ENCODE results near the gene C1QL3.

The C1QL3 gene

DNA sequence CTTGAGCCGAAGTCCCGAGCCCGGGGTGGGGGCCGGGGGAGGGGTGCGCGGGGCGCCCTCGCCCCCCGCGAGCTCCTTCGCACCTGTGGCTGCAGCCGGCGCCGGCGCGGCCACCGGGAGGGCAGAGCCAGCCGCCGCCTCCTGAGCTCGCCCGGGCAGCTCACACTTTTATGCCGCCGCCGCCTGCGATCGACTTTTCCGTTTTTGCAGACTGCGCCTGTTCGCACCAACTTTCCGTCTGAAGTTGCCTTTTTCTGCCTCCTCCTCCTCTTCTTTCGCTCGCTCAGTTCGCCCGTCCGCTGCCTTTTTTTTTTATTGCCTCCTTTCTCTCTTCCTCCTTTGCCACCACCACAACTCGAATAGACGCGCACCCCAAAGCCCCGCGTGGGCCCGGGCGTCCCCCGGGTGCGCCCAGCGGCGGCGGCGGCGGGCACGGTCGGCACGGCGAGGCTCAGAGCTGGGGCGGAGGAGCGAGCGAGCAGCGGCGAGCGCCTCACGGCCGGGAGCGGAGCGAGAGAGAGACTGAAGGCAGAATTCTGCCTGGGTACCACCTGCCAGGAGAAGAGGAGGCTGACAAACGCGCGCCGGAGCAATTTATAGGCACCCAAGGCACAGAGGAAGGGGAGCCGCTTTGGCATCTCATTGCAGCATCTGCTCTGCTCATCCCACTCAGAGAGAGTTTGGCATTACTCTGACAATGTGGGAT, at the start of gene C1QL3:
C1QL3 (minus strand) TSS at position 569 of the 706 bp plus-strand sequence. CDS start 814 bp downstream, outside the sequence.
- DNase-seq = no peak

DNA sequence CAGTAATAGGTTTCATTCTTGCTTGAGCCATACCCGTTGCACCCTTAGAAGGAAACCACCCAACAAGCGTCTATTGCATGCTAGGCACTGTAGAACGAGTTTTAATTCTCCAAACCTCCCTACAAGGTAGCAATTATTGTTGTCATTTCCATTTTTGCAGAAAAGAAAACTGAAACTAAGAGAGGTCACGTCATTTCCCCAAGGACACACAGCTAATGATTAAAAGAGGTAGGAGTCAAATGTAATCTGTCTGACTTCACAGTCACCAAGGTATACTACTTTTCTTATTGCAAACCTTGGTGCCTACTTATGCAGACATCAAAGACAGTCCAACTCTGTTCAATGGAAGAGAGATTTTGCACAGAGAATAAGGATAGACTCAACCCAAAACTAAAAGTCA, 49.1 kb upstream of the C1QL3 start:
- DNase-seq = no peak

DNA sequence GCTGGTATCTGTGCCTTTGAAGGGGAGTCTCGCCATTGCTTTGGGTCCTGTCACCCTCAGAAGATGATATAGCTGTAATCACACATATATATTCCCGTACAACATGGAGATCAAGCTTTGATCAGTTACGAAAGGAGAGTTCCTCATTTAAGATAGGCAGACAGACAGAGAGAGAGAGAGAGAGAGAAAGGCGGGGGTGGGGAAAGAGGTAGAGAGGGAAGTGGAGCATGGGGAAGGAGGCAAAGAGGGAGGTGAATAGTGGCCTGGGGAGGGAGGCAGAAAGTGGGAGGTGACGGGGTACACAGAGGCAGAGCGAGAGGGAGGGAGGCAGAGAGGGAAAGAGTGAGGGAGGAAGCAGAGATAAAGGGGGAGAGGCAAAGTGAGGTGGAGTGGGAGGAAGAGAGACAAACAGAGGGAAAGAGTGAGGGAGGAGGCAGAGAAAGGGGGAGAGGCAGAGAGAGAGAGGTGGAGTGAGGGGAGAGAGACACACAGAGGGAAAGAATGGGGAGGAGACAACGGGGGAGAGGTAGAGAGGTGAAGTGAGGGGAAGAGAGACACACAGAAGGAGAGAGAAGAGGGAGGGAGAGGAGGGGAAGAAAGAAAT, 44.6 kb upstream of the C1QL3 start:
- no peak for DNase-seq

DNA sequence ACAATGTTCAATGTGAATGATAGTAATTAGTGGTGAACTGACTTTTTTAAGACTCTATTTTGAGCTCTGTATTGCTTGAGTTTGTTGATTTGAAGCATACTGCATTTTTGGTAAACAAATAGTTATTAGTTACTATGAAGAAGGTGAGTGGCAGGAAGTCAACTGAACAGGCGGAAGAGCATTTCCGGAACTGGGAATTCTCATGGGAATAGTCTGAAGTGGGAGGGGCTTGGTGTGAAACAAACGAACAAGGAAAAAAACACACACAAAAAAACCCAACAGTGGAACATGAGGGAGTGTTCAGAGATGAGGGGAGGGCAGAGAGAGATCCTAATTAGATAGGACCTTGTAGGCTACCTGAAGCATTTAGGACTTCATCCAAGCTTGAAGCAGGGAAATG, 43.9 kb upstream of the C1QL3 start:
- DNase-seq = no peak

DNA sequence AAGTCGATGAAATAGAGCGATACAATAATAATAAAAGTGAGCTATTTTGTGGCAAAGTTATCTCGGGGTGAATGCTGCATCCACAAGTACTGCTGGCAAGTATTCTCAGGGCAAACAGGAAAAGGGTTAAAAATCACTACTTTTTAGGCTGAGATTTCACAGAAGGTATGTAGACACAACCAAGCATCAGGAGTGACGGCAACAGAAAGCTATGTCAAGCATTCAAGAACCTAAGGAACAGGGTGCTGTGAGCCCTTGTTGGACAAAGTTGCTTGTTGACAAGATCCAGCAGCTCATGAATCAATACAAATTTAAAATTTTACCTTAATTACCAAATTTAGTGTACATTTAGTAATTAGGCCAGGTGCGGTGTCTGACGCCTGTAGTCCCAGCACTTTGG, 41.2 kb upstream of the C1QL3 start:
- DNase-seq = no peak

DNA sequence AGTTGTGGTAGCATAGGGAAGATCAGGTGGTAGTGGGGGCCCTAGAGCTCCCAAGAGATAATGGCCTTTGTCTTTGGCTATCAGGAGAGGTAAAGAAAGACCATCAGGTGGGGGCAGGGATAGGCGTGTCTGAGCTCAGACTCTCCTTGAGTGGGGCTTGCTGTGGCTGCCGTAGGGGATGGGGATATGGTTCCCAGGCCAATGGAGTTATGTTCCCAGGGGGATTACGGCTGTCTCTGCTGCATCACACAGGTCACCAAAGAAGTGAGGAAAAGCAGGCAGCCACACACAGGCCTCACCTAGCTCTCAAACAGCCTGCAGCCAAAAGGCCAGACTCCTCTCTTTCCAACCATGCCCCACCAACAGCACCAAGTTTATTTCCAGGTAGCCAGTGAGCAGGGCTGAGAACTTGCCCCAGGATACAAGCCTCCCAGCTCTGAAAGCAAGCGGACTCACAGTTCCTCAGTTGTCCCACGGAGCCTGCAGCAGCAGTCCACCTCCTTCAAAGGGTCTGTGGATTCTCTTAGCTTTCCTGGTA, 37.6 kb upstream of the C1QL3 start:
- DNase-seq = no peak

DNA sequence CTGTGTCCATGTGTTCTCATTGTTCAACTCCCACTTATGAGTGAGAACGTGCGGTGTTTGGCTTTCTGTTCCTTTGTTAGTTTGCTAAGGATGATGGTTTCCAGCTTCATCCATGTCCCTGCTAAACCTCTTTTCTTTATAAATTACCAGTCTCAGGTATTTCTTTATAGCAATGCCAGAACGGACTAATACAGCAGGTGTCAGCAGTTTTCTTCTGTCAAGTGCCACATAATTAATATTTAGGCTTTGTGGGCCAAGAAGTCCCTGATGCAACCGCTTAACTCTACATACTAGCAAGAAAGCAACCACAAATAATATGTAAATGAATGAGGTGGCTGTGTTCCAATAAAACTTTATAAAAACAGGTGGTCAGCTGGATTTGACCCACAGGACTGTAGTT, 26.3 kb upstream of the C1QL3 start:
- no peak for DNase-seq

DNA sequence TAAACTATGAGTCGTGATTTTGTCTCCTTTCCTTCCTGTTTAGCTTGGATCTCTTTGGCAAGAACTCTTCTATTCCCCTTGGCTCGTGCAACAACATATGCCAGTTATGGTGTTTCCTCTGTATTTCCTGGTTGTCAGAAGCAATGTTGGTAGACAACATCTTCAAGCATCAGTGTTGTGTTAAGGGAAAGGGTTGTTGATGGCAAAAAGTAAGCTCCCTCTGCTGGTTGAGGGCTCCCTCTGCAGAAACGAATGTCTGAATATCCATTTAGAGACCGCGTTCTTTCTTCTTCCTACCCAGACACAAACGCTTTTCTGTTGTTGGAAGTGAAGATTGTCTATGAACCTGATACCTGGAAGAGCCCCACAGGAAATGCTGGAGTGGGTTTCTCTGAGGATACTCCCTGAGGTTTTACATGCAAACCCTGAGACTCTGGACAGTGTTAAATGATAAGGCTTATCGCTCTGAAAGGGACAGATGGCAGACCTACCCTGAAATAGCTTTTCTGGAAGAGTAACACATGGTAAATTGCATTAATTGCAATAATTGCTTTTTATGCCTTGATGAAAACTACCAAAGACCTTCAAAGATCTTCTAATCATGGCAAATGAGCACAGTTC, 23.5 kb upstream of the C1QL3 start:
- DNase-seq = no peak

DNA sequence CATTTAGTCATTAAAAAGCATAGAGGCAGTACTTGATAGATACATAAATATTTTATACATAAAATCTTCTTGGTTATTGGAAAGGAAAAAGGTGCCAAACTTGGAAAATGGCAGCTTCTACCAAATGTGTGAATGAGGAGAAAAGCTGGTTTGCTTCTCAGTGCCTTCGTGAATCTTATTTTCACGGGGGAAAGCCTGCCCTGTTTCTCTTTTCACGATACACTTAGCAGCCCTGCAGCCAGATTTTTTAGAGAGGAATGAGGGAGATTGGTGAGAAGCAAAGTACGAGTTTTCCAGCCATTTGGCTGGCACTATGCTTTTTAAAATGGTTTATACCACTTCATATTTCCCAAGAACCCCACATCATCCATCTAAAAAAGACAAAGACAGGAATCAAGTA, 22.9 kb upstream of the C1QL3 start:
- DNase-seq = no peak

DNA sequence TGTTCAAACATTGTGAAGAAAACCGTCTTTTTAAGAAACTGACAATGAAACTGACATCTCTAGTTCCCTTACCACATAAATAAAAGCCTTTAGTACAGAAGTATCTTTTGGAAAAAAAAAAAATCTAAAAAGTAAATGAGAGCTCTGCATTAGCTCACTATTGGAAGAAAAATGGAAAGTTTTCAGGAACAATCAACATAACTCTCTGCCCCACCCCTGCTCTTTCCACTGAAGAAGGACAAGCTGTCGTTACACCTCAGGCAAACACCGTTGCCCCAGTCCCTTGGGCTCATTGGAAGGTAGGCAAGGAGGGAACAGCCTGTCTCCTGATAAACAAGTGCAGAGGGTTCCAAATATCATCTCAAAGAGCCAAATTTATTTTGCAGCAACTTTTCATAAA, 22.4 kb upstream of the C1QL3 start:
- DNase-seq = no peak

DNA sequence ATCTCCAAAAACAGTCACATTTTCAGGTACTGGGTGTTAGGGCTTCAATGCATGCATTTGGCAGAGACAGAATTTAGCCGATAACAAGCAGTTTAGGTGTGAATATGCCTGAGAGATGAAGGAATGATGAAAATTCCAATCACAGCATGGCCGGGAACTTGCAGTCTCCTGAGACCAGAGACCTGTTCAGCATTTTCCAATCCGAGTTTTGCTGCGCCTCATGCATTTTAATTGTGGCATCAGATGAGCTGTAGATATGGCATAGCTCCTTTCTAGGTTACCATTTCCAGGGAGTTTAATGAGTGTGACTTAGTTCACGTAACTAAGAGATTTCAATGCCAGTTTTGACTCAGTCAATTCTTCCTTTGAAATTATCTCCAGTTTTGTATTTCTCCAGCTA, 14.5 kb upstream of the C1QL3 start:
- no peak for DNase-seq

DNA sequence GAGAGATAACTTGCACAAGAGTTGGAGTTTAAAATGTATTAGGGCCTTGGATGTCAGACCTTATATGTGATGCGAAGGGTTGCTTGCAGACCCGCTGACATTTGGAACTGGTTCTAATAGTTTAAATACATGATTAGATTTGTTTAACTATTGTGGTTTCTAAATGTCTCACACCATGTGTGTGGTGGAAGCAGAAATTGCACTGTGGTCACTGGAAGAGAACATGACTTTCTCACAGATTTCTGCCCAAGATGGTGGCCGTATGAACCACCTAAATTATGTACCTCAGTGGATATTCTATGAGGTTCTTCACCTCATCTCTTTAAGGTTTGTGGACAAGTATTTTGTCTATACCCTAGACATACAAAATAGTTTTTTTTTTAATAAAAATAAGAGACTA, 8.2 kb upstream of the C1QL3 start:
- no peak for DNase-seq

DNA sequence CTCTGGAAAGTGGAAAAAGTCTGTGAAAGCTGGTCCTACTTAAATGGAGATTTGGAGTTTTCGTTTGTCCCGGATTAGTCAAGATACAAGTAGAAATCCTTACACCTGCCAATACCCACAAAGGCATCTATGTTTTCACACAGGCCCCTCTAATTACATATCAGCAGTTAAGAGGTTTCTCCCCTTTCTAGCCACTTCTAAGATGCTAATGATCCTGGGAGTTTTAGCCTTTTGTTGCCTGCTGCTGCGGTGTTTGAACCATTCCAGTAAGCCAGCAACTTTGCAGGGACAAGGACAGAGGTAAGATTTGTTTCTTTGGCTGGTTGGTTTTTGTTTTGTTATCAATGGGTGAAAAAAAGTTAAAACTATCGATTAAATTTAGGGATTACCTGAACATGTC, 5.8 kb upstream of the C1QL3 start:
- DNase-seq = no peak

DNA sequence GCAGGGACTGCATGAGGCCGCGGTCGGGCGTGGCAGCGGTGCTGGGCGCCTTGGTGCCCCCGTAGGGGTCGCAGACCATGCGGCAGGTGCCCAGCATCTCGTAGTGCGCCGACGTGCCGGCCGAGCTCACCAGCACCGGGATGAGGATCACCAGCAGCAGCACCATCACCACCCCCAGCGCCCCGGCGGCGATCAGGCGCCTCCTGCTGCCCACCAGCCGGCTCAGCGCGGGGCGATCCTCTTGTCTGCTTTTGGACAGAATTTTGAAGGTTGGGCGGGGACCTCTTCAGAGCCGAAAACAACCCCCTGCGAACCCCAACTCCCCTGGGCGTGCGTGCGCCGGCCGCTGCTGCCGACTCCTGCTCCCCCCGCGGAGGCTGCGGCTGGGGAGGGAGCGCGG, 779 bp downstream of the C1QL3 start:
- DNase-seq = no peak

DNA sequence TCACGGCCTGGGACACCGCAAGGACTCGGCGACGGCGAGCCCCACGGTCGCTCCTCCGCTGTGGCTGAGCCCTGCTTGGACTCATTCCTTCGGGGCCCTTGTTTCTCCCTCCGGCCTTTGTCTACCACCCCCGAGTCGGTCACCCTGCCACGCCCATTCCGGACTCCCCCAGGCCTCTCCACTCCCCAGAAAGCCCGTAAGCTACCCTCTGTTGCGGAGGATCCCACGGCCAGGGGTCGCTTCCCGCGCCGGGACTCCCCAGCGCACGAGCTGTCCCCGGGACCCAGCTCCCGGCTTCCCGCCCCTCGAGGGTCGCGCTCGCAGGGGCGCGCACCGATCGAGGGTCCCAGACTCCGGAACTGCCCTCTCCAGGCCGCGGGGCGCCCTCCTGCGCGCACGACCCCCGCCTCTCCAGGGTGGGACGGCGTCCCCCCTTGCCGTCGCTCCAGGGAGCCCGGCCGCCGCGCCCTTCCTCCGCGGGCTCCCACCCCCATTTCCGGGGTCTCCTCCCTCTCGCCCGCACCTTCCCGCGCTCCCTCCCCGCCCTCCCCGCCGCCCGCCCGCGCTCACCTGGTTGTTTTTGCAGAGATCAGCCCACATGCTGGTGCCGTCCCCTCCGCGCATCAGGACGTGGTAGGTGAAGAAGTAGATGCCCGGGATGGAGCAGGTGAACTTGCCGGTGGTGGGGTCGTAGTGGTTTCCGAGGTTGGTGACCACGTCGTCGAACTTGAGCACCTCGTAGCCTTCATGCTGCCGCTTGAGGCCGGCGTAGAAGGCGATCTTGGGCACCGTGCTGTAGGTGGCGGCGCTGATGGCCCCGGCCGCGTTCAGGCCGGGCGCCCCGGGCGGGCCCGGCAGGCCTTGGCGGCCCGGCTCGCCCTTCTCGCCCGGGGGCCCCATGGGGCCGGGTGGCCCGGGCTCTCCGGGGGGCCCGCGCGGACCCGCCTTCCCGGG, 1.5 kb downstream of the C1QL3 start:
- no peak for DNase-seq

DNA sequence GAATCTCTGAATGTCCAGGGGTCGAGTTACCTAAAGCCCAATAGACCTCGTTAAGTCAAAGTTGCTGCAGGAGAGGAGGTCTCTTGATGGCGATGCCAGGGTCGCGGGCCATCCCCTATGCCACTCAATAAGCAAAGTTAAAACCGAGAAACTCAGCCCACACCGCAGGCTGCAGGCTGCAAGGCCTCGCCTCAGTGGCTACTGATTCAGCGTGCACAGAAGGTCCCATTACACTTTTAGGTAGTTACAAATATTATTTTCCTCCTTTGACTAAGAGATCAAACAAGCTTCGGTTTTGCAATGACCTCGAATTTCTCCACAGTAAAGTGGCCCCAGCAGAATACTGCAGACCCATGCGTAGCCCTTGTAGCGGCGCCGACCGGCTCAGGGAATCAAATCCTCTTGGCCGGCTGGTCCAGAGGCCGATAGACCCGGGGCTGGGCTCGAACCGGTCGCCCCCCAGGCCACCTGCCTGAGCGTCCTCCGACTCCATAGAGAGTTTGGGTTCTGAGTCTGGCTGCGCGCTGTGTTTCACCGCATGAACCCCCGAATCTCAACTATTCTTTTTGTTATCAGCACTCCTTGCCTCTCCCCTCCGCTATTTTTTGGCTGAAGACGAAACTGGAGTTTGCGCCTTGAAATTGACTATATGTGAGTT, 2.3 kb downstream of the C1QL3 start:
- no peak for DNase-seq

DNA sequence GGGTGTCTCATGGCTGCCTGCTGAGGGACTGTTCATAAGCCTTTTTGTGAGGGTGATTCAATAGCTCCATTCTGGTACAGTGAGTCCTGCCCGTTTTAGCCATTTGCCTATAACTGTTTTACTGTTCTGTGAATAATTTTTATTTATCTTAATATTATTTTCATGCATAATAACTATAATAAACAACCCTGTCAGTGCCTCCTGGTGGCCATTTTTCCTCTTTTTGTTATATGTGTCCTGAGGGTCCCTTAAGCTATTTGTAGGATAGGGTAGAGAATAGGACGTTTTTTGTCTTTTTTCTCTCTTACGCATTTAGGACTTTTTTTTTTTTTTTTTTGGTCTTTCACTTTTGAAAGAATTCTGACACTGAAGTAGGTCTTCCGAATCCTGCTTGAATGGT, 2.9 kb downstream of the C1QL3 start:
- no peak for DNase-seq

DNA sequence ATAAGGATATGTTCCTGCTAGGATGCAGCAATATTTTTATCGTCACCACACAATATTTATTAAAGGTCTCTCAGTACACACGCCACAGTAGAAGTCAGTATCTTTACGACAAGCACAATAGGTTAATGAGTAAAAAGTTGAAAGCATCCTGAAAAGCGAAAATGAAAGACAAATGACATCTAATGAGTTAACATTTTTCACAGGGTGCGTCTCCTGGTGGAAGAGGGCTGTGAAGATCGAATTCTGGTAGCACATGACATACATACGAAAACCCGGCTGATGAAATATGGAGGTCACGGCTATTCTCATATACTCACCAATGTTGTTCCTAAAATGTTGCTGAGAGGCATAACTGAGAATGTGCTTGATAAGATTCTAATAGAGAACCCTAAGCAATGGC, 10.8 kb downstream of the C1QL3 start:
- no peak for DNase-seq

DNA sequence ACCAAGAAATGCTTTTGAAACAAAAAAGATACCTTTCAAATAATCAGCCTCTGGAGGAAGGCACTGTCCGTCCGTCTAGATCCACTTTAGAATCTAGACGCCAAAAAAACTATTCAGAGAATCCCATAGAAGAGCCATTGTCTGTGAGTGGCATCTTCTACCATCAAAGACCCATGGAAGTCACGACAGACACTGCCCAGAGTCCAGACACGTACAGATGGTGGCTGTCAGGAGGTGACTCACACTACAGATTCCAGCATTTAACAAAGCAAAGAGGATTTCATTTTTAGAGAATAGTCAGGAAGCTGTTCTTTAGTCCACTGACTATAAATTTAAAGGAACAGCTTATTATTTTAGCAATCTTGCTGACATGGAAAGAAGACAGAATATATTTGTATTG, 11.7 kb downstream of the C1QL3 start:
- no peak for DNase-seq

DNA sequence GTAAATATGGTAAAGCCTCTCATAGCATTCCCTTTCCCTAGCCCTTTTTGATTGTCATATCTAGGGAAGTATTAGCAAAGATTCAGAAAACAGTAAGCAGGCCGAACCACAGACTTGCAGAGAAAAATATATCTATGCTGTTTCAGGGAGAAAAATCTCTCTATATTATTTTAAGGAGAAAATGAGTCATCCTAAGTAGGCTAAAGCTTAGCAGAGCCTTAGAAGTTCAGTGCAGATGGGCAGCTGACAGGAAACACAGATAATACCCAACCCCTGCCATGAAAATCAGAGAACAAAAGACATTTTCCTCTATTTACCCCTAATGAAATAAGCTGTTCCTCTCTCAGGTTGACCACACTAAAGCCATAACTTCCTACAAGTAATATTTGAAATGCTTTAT, 16.5 kb downstream of the C1QL3 start:
- DNase-seq = no peak

DNA sequence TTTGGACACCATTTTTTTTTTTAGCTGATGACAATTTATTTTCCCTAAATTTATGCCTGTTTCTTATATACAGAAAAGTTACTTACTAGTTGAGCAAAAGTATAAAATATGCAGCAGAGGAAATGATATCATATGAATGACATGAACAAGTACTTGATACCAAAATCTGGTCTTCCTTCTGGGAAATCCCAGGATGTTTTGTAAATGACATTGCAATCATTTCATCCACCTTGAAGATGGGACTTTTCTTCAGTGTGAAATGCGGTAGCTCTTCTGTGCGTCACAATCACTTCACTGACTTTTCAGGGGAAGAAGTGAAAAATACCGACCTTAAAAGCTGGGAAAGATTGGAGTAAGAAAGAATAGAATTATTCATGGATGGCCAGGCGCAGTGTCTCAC, 23.8 kb downstream of the C1QL3 start:
- no peak for DNase-seq

DNA sequence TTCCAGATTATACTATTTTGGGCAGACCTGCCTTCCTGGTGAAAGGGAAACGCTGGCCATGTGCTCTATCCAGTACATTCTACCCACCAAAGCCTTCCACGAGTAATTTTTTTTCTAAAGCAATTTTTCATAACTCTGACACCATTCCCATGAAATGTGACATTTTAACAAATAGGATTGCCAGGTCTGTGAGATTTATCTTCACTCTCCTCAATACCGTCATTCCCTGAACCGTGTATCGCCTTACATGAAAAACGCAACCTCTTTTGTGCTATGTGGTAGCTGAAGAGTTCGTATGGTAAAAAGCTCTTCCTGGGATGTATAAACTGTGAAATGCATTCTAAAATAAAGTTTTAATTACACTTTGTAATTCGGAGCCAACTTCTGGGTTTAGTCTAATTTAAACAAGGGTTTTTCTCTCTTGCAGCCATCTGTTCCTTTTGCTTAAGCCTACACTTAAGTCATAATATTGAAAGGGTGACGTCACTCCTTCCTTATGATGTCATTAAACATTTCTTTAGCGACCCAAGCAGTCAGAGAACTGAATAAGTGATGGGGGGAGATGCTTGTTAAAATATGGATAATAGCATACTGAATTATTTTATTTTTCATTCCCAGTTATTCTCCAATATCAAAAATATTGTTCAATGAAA, 27.7 kb downstream of the C1QL3 start:
- no peak for DNase-seq
